Measurements from ENCODE around the gene NDUFS1. TPM values are rescaled to one million over a fixed set of nuclear protein-coding genes. Genes with fewer than 3 reads are reported as not detected.

The NDUFS1 gene
- total and polyA plus RNA-seq, 2 donors (not counting 1 experiment from before 2014, with no cell fraction given), result 12.3 to 46.3 TPM

DNA sequence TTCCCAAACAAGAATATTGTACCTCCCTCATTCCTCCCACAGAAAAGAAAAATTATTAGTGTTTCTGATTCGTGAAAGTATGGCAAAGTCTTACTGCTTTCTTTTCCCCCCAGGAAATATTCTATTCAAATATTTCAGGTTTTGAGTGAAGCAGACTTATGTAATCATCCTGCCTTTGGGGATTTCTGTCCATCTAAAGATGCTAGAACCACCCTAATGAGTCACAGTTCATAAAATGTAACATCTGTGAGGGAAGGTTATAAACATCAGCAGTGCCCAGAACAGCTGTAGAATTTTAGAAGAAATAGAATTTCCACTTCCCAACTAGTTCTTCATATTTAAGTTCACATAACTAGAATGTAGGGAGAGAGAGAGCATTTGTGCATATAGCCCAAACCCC, 39.4 kb upstream of the NDUFS1 start:
- WGBS (ENCODE audit: insufficient coverage), result no CpG with 5 or more reads among the region's 1 CpG
- H3K27ac ChIP-seq (ENCODE audit: low read length in 2 of 2), result no peak overlapping the region
- Mint-ChIP-seq H3K4me3 (no peak overlapping the region), H3K27me3 (peaks cover 35% of the 10 kb centered on the region), H3K4me1 (no peaks in the 10 kb centered on the region), H3K27ac (no peak overlapping the region), H3K9me3 (ENCODE audit: insufficient read depth) (no peaks in the 10 kb centered on the region)
- no peaks in the 10 kb centered on the region for H3K4me1 ChIP-seq (ENCODE audit: control insufficient read depth in 2 of 2, insufficient read depth in 2 of 2, low read length in 2 of 2)
- DNase-seq (no peak), ATAC-seq (ENCODE audit: low read depth) (no peak)
- no peak for TF ChIP-seq EZH2 (IDR thresholded peaks at IDR 0.05; ENCODE audit: borderline replicate concordance, insufficient read depth, low read depth, low read length, poor library complexity, severe bottlenecking)
- TF ChIP-seq, protein P1, sequence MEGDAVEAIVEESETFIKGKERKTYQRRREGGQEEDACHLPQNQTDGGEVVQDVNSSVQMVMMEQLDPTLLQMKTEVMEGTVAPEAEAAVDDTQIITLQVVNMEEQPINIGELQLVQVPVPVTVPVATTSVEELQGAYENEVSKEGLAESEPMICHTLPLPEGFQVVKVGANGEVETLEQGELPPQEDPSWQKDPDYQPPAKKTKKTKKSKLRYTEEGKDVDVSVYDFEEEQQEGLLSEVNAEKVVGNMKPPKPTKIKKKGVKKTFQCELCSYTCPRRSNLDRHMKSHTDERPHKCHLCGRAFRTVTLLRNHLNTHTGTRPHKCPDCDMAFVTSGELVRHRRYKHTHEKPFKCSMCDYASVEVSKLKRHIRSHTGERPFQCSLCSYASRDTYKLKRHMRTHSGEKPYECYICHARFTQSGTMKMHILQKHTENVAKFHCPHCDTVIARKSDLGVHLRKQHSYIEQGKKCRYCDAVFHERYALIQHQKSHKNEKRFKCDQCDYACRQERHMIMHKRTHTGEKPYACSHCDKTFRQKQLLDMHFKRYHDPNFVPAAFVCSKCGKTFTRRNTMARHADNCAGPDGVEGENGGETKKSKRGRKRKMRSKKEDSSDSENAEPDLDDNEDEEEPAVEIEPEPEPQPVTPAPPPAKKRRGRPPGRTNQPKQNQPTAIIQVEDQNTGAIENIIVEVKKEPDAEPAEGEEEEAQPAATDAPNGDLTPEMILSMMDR (IDR thresholded peaks at IDR 0.05), result no peak
- intact Hi-C loops (cut with micrococcal nuclease), result no loop called here
- peaks cover 0 to 7% (median 0%) of the 10 kb centered on the region in 4 experiments for H3K27me3 ChIP-seq (replicated peaks in 1 of 4; ENCODE audit: control extremely low read depth in 1 of 4, control insufficient read depth in 3 of 4, insufficient read depth in 4 of 4, low read length in 3 of 4)
- no peaks in the 10 kb centered on the region for H4K20me1 ChIP-seq (ENCODE audit: control insufficient read depth, insufficient read depth, low read length, poor library complexity, severe bottlenecking)
- no peak overlapping the region for H3K4me2 ChIP-seq (replicated peaks; ENCODE audit: low read depth, low read length, poor library complexity, severe bottlenecking)
- H2AFZ ChIP-seq (ENCODE audit: insufficient read depth, low read depth, low read length, poor library complexity, severe bottlenecking), result no peak overlapping the region
- ChIA-PET POLR2A (no interaction called here), CTCF (no interaction called here)
- no peak overlapping the region for H3K4me3 ChIP-seq (ENCODE audit: control extremely low read depth in 1 of 5, extremely low read depth in 1 of 5, insufficient read depth in 1 of 5, low read depth in 2 of 5, low read length in 4 of 5)
- H3K9ac ChIP-seq (ENCODE audit: low read length), result no peak overlapping the region
- no peaks in the 10 kb centered on the region for H3K9me3 ChIP-seq (ENCODE audit: control extremely low read depth in 1 of 3, control insufficient read depth in 2 of 3, insufficient read depth in 1 of 3, low read length in 2 of 3)
- no peaks in the 10 kb centered on the region for H3K79me2 ChIP-seq (ENCODE audit: control insufficient read depth, insufficient read depth, low read length)
- H3K36me3 ChIP-seq (replicated peaks in 1 of 2; ENCODE audit: control extremely low read depth in 1 of 2, control insufficient read depth in 1 of 2, extremely low read depth in 1 of 2, insufficient read depth in 2 of 2, low read length in 1 of 2), result no peaks in the 10 kb centered on the region

DNA sequence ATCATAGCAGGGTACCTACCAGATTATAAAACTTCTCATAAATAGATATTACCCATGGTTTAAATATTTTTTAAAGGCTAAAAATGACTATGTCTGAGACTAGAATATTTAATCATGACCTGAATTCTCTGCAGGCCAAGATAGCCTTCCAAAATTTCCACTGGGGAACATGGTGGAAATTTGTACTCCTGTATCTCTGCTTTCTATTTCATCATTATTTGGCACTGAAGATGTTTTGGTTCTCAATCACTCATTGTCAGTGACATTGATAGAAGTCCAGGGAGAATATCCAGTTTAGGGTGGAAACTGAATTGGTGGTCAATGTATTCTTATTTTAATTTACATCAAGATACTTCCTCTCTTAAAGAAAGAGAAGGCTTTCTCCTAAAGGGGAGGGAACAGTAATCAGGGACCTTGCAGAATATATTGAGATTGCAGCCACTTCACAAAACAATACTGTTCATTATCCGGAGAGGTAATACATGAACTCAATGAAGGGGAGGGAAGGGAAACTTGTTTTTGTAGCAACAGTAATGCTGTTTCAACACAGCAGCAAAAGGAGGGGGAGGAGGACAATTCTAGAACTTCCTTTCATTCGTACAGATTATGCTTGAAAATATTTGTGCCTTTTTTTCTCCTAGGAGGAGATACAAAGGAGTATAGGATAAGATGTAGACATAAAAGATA, 34.6 kb upstream of the NDUFS1 start:
- Histone ChIP-seq H3K4me3 (ENCODE audit: control extremely low read depth in 1 of 5, extremely low read depth in 1 of 5, insufficient read depth in 1 of 5, low read depth in 2 of 5, low read length in 4 of 5) (no peak overlapping the region), H3K4me1 (ENCODE audit: control insufficient read depth in 2 of 2, insufficient read depth in 2 of 2, low read length in 2 of 2) (no peaks in the 10 kb centered on the region), H3K4me2 (replicated peaks; ENCODE audit: low read depth, low read length, poor library complexity, severe bottlenecking) (no peak overlapping the region), H2AFZ (ENCODE audit: insufficient read depth, low read depth, low read length, poor library complexity, severe bottlenecking) (no peak overlapping the region), H3K9ac (ENCODE audit: low read length) (no peak overlapping the region), H3K27ac (ENCODE audit: low read length in 2 of 2) (no peak overlapping the region), H3K36me3 (replicated peaks in 1 of 2; ENCODE audit: control extremely low read depth in 1 of 2, control insufficient read depth in 1 of 2, extremely low read depth in 1 of 2, insufficient read depth in 2 of 2, low read length in 1 of 2) (no peaks in the 10 kb centered on the region), H4K20me1 (ENCODE audit: control insufficient read depth, insufficient read depth, low read length, poor library complexity, severe bottlenecking) (no peaks in the 10 kb centered on the region), H3K79me2 (ENCODE audit: control insufficient read depth, insufficient read depth, low read length) (no peaks in the 10 kb centered on the region), H3K9me3 (ENCODE audit: control extremely low read depth in 1 of 3, control insufficient read depth in 2 of 3, insufficient read depth in 1 of 3, low read length in 2 of 3) (no peaks in the 10 kb centered on the region), H3K27me3 (replicated peaks in 1 of 4; ENCODE audit: control extremely low read depth in 1 of 4, control insufficient read depth in 3 of 4, insufficient read depth in 4 of 4, low read length in 3 of 4) (peaks cover 0 to 7% (median 0%) of the 10 kb centered on the region in 4 experiments)
- intact Hi-C loops (cut with micrococcal nuclease), result no loop called here
- DNase-seq, result no peak
- H3K27ac Mint-ChIP-seq, result no peak overlapping the region
- no peak for ATAC-seq (ENCODE audit: low read depth)
- H3K9me3 Mint-ChIP-seq (ENCODE audit: insufficient read depth), result no peaks in the 10 kb centered on the region
- WGBS (ENCODE audit: insufficient coverage), result 100% methylated on average over 1 of the region's 2 CpGs
- TF ChIP-seq, protein P1 (IDR thresholded peaks at IDR 0.05), result no peak
- no peak for TF ChIP-seq EZH2 (IDR thresholded peaks at IDR 0.05; ENCODE audit: borderline replicate concordance, insufficient read depth, low read depth, low read length, poor library complexity, severe bottlenecking)
- POLR2A ChIA-PET, result no interaction called here
- H3K4me3 Mint-ChIP-seq, result no peak overlapping the region
- no peaks in the 10 kb centered on the region for H3K4me1 Mint-ChIP-seq
- H3K27me3 Mint-ChIP-seq, result peaks cover 36% of the 10 kb centered on the region
- CTCF ChIA-PET, result no interaction called here

Measured in B cell (primary cell).